AG09309 (cell line): ENCODE data around the gene SYT1.

Source experiments
- DNase-seq: peaks from one replicate; pipeline ENCODE4 v3.0.0-alpha.2; 2010; ENCODE audit warnings: low read depth
- H3K4me3 ChIP-seq: 2 replicates; pipeline ENCODE4 v1.5.1; 2011; ENCODE audit warnings: mild to moderate bottlenecking, low read depth, low read length, moderate library complexity; ENCODE audit not compliant: control insufficient read depth
- CTCF ChIP-seq: IDR thresholded peaks from 2 replicates; pipeline ENCODE4 v1.5.1; 2011; ENCODE audit warnings: mild to moderate bottlenecking, low read depth, low read length, inconsistent platforms; ENCODE audit not compliant: insufficient read depth, control insufficient read depth; ENCODE audit errors: missing control alignments

Gene SYT1

DNA sequence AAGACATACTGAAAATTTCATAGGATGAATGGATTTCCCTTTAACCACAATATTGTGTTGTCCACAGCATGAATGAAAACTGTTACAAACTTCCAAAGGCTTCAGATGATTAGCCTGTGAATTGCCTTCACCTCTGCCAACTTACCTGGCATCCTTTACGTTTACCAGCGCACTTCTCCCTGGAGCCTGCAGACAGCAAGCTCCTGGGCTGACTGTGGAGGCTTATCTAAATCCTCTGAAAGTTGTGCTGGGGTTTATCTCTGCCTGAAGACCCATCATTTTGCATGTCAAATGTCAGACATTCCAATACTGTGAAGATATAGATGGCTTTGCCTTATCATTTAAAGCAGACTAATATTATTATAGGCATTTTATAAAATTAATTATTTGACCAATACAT lies 403.0 kb downstream of the SYT1 start:
- no peak for DNase-seq
- no peak for TF ChIP-seq CTCF
- H3K4me3 ChIP-seq: no peak overlapping the region

- no peak for TF ChIP-seq CTCF
- no peak for DNase-seq
These were observed 410.0 kb downstream of the SYT1 start for GRCh38 chr12:79274501-79275064.

DNA sequence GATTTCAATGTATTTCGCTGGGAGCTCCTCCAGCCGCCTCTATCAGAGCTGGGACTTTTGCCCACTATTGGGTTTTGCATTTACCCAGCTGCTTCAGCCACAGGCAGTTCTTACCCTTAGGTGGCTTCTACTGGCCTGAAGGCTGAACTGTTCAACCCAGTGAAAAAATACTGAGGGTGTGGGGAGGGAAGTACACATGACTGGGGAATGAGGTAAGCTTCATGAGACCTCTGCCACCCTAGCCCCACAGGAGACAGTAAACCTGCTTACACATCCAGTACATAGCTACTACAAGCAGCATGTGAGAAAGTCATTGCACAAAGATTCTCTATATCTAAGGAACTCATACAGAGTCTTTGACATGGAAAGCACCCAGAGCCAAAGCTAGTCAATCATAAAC lies 411.1 kb downstream of the SYT1 start:
- no peak for TF ChIP-seq CTCF

More at GRCh38 chr12:79274501-79275064, 410.0 kb downstream of the SYT1 start:
- no peak overlapping the region for H3K4me3 ChIP-seq

GRCh38 chr12:79283364-79283763 lies 418.8 kb downstream of the SYT1 start:
- H3K4me3 ChIP-seq: no peak overlapping the region
- TF ChIP-seq CTCF: no peak
- DNase-seq: no peak

More for the DNA sequence above, 411.1 kb downstream of the SYT1 start:
- no peak overlapping the region for H3K4me3 ChIP-seq
- no peak for DNase-seq

GRCh38 chr12:79288911-79289310 lies 424.3 kb downstream of the SYT1 start:
- H3K4me3 ChIP-seq: no peak overlapping the region
- no peak for TF ChIP-seq CTCF
- DNase-seq: no peak

DNA sequence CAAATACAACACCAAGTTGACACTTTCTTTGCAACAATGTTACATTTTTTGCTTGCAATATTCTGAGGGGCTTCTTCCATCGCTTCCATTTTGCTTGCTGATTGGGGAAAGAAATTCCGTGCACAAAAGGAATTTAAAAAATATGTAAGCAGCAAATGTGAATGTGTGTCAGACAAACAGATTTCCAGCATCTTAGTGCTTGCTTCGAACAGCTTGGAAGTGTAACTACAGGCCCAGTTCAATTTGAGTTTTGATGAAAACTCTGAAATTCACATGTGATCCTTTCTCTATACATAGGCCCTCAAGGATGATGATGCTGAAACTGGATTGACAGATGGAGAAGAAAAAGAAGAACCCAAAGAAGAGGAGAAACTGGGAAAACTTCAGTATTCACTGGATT lies 427.1 kb downstream of the SYT1 start:
- no peak for DNase-seq
- H3K4me3 ChIP-seq: no peak overlapping the region
- TF ChIP-seq CTCF: no peak

- no peak for DNase-seq
These were observed 430.0 kb downstream of the SYT1 start for GRCh38 chr12:79294590-79294989.

More at GRCh38 chr12:79294590-79294989, 430.0 kb downstream of the SYT1 start:
- no peak for TF ChIP-seq CTCF
- no peak overlapping the region for H3K4me3 ChIP-seq
